Karpas-422 (cell line): ENCODE data around the gene PKHD1. TPM values are rescaled to one million over a fixed set of nuclear protein-coding genes. Genes with fewer than 3 reads are reported as not detected.

Source experiments
- DNase-seq: peaks from one replicate; pipeline ENCODE4 v3.0.0-alpha.2; 2015
- H2AFZ ChIP-seq: fragments of 200-600 bp; sonication (generic); 2 replicates; pipeline ENCODE4 v1.6.1; 2014; ENCODE audit warnings: antibody characterized with exemption, low read length, mixed read lengths
- H3K27ac ChIP-seq: fragments of 200-600 bp; sonication (generic); 2 replicates; pipeline ENCODE4 v1.5.1; 2014; ENCODE audit warnings: mild to moderate bottlenecking, low read length, moderate library complexity
- H3K27me3 ChIP-seq: fragments of 200-600 bp; sonication (generic); 2 replicates; pipeline ENCODE4 v1.6.1; 2014; ENCODE audit warnings: low read length, mixed read lengths
- H3K36me3 ChIP-seq: fragments of 200-600 bp; sonication (generic); 2 replicates; pipeline ENCODE4 v1.6.1; 2014; ENCODE audit warnings: low read length, mixed read lengths; ENCODE audit not compliant: insufficient read depth
- H3K4me1 ChIP-seq: fragments of 200-600 bp; sonication (generic); 2 replicates; pipeline ENCODE4 v1.6.1; 2014; ENCODE audit warnings: mild to moderate bottlenecking, low read length, mixed read lengths
- H3K4me2 ChIP-seq: fragments of 200-600 bp; sonication (generic); 2 replicates; pipeline ENCODE4 v1.6.1; 2014; ENCODE audit warnings: low read length, low read depth, mild to moderate bottlenecking; ENCODE audit not compliant: poor library complexity, severe bottlenecking
- H3K4me3 ChIP-seq: fragments of 200-600 bp; sonication (generic); 2 replicates; pipeline ENCODE4 v1.5.1; 2014; ENCODE audit warnings: mild to moderate bottlenecking, antibody characterized with exemption, low read length, mixed read lengths
- H3K79me2 ChIP-seq: fragments of 200-600 bp; sonication (generic); 2 replicates; pipeline ENCODE4 v1.6.1; 2014; ENCODE audit warnings: mild to moderate bottlenecking, low read length, mixed read lengths
- H3K9ac ChIP-seq: fragments of 200-600 bp; sonication (generic); 2 replicates; pipeline ENCODE4 v1.6.0; 2014; ENCODE audit warnings: low read length
- H3K9me2 ChIP-seq: fragments of 200-600 bp; sonication (generic), shearing (Covaris generic); replicated peaks from 2 replicates; pipeline ENCODE4 v1.6.0; 2014; ENCODE audit warnings: mild to moderate bottlenecking, low read length, moderate library complexity; ENCODE audit not compliant: insufficient read depth
- H3K9me3 ChIP-seq: fragments of 300-700, 200-600 bp; sonication (generic); 2 replicates; pipeline ENCODE4 v1.6.1; 2014; ENCODE audit warnings: low read length, mixed read lengths
- H4K20me1 ChIP-seq: fragments of 200-600 bp; sonication (generic); 2 replicates; pipeline ENCODE4 v1.6.1; 2014; ENCODE audit warnings: mild to moderate bottlenecking, antibody characterized with exemption, low read length, low read depth; ENCODE audit not compliant: insufficient read depth
- total RNA-seq: library from RNA; depleted of rRNA; stranded (reverse); fragments of >200 nt; shearing (Covaris generic); gene quantifications from 2 replicates; pipeline ENCODE4 v1.2.3, GENCODE V29; 2014; ENCODE audit warnings: low replicate concordance

PKHD1 gene
- total RNA-seq, 1 experiment from 2014 or later, result 0.11 TPM

- Histone ChIP-seq H3K9me3 (no peaks in the 10 kb centered on the region), H3K9me2 (no peaks in the 10 kb centered on the region), H3K27me3 (no peaks in the 10 kb centered on the region), H3K4me1 (peaks cover 11% of the 10 kb centered on the region), H3K4me2 (no peak overlapping the region), H3K79me2 (no peaks in the 10 kb centered on the region), H3K27ac (no peak overlapping the region), H2AFZ (no peak overlapping the region), H3K4me3 (no peak overlapping the region), H3K9ac (no peak overlapping the region), H3K36me3 (no peaks in the 10 kb centered on the region), H4K20me1 (no peaks in the 10 kb centered on the region)
- DNase-seq, result peak; percentile 79
These were observed 38.0 kb downstream of the PKHD1 start for GRCh38 chr6:52049252-52050050.

- no peak overlapping the region for H3K4me2 ChIP-seq
- no peak overlapping the region for H2AFZ ChIP-seq
- DNase-seq, result no peak
- no peaks in the 10 kb centered on the region for H3K9me3 ChIP-seq
- no peaks in the 10 kb centered on the region for H3K4me1 ChIP-seq
- no peaks in the 10 kb centered on the region for H3K36me3 ChIP-seq
- no peaks in the 10 kb centered on the region for H3K9me2 ChIP-seq
- H3K27me3 ChIP-seq, result no peaks in the 10 kb centered on the region
- no peak overlapping the region for H3K27ac ChIP-seq
- no peak overlapping the region for H3K4me3 ChIP-seq
- H4K20me1 ChIP-seq, result no peaks in the 10 kb centered on the region
- H3K9ac ChIP-seq, result no peak overlapping the region
- no peaks in the 10 kb centered on the region for H3K79me2 ChIP-seq
These were observed 41.0 kb downstream of the PKHD1 start for GRCh38 chr6:52046456-52046855.

- Histone ChIP-seq H3K4me3 (no peak overlapping the region), H3K36me3 (no peaks in the 10 kb centered on the region), H2AFZ (no peak overlapping the region), H3K79me2 (no peaks in the 10 kb centered on the region), H3K4me2 (no peak overlapping the region), H3K27ac (no peak overlapping the region), H4K20me1 (no peaks in the 10 kb centered on the region), H3K9me2 (no peaks in the 10 kb centered on the region), H3K4me1 (no peaks in the 10 kb centered on the region), H3K27me3 (no peaks in the 10 kb centered on the region), H3K9ac (no peak overlapping the region), H3K9me3 (no peaks in the 10 kb centered on the region)
- DNase-seq, result no peak
These were observed 41.9 kb downstream of the PKHD1 start for GRCh38 chr6:52045481-52045880.

- no peaks in the 10 kb centered on the region for H4K20me1 ChIP-seq
- no peaks in the 10 kb centered on the region for H3K4me1 ChIP-seq
- H3K9ac ChIP-seq, result no peak overlapping the region
These were observed 42.4 kb downstream of the PKHD1 start for GRCh38 chr6:52045033-52045432.

GRCh38 chr6:52042141-52042885, 45.1 kb downstream of the PKHD1 start:
- no peak overlapping the region for H2AFZ ChIP-seq
- no peak overlapping the region for H3K27ac ChIP-seq
- no peak overlapping the region for H3K9ac ChIP-seq
- no peak for DNase-seq
- no peaks in the 10 kb centered on the region for H3K9me2 ChIP-seq
- H3K4me1 ChIP-seq, result no peaks in the 10 kb centered on the region
- no peak overlapping the region for H3K4me3 ChIP-seq
- no peaks in the 10 kb centered on the region for H3K27me3 ChIP-seq
- H3K36me3 ChIP-seq, result no peaks in the 10 kb centered on the region
- H4K20me1 ChIP-seq, result no peaks in the 10 kb centered on the region
- no peaks in the 10 kb centered on the region for H3K79me2 ChIP-seq
- H3K4me2 ChIP-seq, result no peak overlapping the region
- no peaks in the 10 kb centered on the region for H3K9me3 ChIP-seq

More at GRCh38 chr6:52045033-52045432, 42.4 kb downstream of the PKHD1 start:
- Histone ChIP-seq H3K79me2 (no peaks in the 10 kb centered on the region), H3K36me3 (no peaks in the 10 kb centered on the region), H3K4me3 (no peak overlapping the region), H3K4me2 (no peak overlapping the region), H3K9me2 (no peaks in the 10 kb centered on the region), H3K9me3 (no peaks in the 10 kb centered on the region), H3K27ac (no peak overlapping the region), H2AFZ (no peak overlapping the region), H3K27me3 (no peaks in the 10 kb centered on the region)
- DNase-seq, result no peak

GRCh38 chr6:52041134-52041533, 46.3 kb downstream of the PKHD1 start:
- Histone ChIP-seq H3K9me3 (no peaks in the 10 kb centered on the region), H2AFZ (no peak overlapping the region), H3K9me2 (no peaks in the 10 kb centered on the region), H3K4me1 (no peaks in the 10 kb centered on the region), H3K79me2 (no peaks in the 10 kb centered on the region), H3K9ac (no peak overlapping the region), H4K20me1 (no peaks in the 10 kb centered on the region), H3K27me3 (no peaks in the 10 kb centered on the region), H3K27ac (no peak overlapping the region), H3K4me3 (no peak overlapping the region), H3K36me3 (no peaks in the 10 kb centered on the region), H3K4me2 (no peak overlapping the region)
- DNase-seq, result no peak

GRCh38 chr6:52027699-52028098, 59.7 kb downstream of the PKHD1 start:
- DNase-seq, result no peak
- Histone ChIP-seq H4K20me1 (no peaks in the 10 kb centered on the region), H2AFZ (no peak overlapping the region), H3K9me2 (no peaks in the 10 kb centered on the region), H3K9me3 (no peaks in the 10 kb centered on the region), H3K4me2 (no peak overlapping the region), H3K9ac (no peak overlapping the region), H3K36me3 (no peaks in the 10 kb centered on the region), H3K4me1 (peaks cover 9% of the 10 kb centered on the region; the same call in 1 of the 2 replicates), H3K27ac (no peak overlapping the region), H3K4me3 (no peak overlapping the region), H3K79me2 (no peaks in the 10 kb centered on the region), H3K27me3 (no peaks in the 10 kb centered on the region)

GRCh38 chr6:52024451-52025068, 62.9 kb downstream of the PKHD1 start:
- Histone ChIP-seq H3K4me2 (no peak overlapping the region), H3K4me3 (no peak overlapping the region), H3K9ac (no peak overlapping the region), H3K4me1 (peaks cover 9% of the 10 kb centered on the region; the same call in 1 of the 2 replicates), H3K36me3 (no peaks in the 10 kb centered on the region), H3K9me3 (no peaks in the 10 kb centered on the region), H2AFZ (no peak overlapping the region), H3K27ac (no peak overlapping the region), H4K20me1 (no peaks in the 10 kb centered on the region), H3K79me2 (no peaks in the 10 kb centered on the region), H3K27me3 (no peaks in the 10 kb centered on the region), H3K9me2 (no peaks in the 10 kb centered on the region)
- no peak for DNase-seq
